ENCODE results near the gene STEAP3. TPM values are rescaled to one million over a fixed set of nuclear protein-coding genes. Genes with fewer than 3 reads are reported as not detected.

The STEAP3 gene
- total and polyA plus RNA-seq, 2 donors (not counting 1 experiment from before 2014, with no cell fraction given), result 1.1 to 1.6 TPM

- no peak overlapping the region for H3K9ac ChIP-seq (ENCODE audit: low read length)
- H4K20me1 ChIP-seq (ENCODE audit: control insufficient read depth, insufficient read depth, low read length, poor library complexity, severe bottlenecking), result no peaks in the 10 kb centered on the region
- Mint-ChIP-seq H3K9me3 (ENCODE audit: insufficient read depth) (no peaks in the 10 kb centered on the region), H3K27ac (no peak overlapping the region), H3K4me1 (peaks cover 11% of the 10 kb centered on the region), H3K27me3 (peaks cover 8% of the 10 kb centered on the region), H3K4me3 (no peak overlapping the region)
- ChIA-PET POLR2A (no interaction called here), CTCF (no interaction called here)
- 91% methylated on average over 11 of the region's 15 CpGs for WGBS (ENCODE audit: insufficient coverage)
- H3K36me3 ChIP-seq (replicated peaks in 1 of 2; ENCODE audit: control extremely low read depth in 1 of 2, control insufficient read depth in 1 of 2, extremely low read depth in 1 of 2, insufficient read depth in 2 of 2, low read length in 1 of 2), result no peaks in the 10 kb centered on the region
- TF ChIP-seq EZH2 (IDR thresholded peaks at IDR 0.05; ENCODE audit: borderline replicate concordance, insufficient read depth, low read depth, low read length, poor library complexity, severe bottlenecking), result no peak
- no peak for TF ChIP-seq CTCF (IDR thresholded peaks at IDR 0.05)
- no peak overlapping the region for H3K4me2 ChIP-seq (replicated peaks; ENCODE audit: low read depth, low read length, poor library complexity, severe bottlenecking)
- intact Hi-C loops (cut with micrococcal nuclease), result no loop called here
- no peak overlapping the region for H3K4me3 ChIP-seq (ENCODE audit: control extremely low read depth in 1 of 5, extremely low read depth in 1 of 5, insufficient read depth in 1 of 5, low read depth in 2 of 5, low read length in 4 of 5)
- no peak for ATAC-seq (ENCODE audit: low read depth)
- peaks cover 0 to 5% (median 0%) of the 10 kb centered on the region in 3 donors for H3K9me3 ChIP-seq (ENCODE audit: control extremely low read depth in 1 of 3, control insufficient read depth in 2 of 3, insufficient read depth in 1 of 3, low read length in 2 of 3)
- no peak overlapping the region for H3K27ac ChIP-seq (ENCODE audit: low read length in 2 of 2)
- no peaks in the 10 kb centered on the region for H3K79me2 ChIP-seq (ENCODE audit: control insufficient read depth, insufficient read depth, low read length)
- H3K27me3 ChIP-seq (replicated peaks in 1 of 4; ENCODE audit: control extremely low read depth in 1 of 4, control insufficient read depth in 3 of 4, insufficient read depth in 4 of 4, low read length in 3 of 4), result peaks cover 0 to 2% (median 0%) of the 10 kb centered on the region in 4 experiments
- no peaks in the 10 kb centered on the region for H3K4me1 ChIP-seq (ENCODE audit: control insufficient read depth in 2 of 2, insufficient read depth in 2 of 2, low read length in 2 of 2)
- no peak overlapping the region for H2AFZ ChIP-seq (ENCODE audit: insufficient read depth, low read depth, low read length, poor library complexity, severe bottlenecking)
- no peak for DNase-seq
Measured at GRCh38 chr2:119240311-119241204, 16.9 kb downstream of the STEAP3 start.

GRCh38 chr2:119241205-119241532, 17.5 kb downstream of the STEAP3 start:
- Mint-ChIP-seq H3K4me1 (peaks cover 11% of the 10 kb centered on the region), H3K9me3 (ENCODE audit: insufficient read depth) (no peaks in the 10 kb centered on the region), H3K27ac (no peak overlapping the region), H3K4me3 (no peak overlapping the region), H3K27me3 (peaks cover 8% of the 10 kb centered on the region)
- 92% methylated on average over 5 of the region's 5 CpGs for WGBS (ENCODE audit: insufficient coverage)
- Histone ChIP-seq H3K27me3 (replicated peaks in 1 of 4; ENCODE audit: control extremely low read depth in 1 of 4, control insufficient read depth in 3 of 4, insufficient read depth in 4 of 4, low read length in 3 of 4) (peaks cover 0 to 2% (median 0%) of the 10 kb centered on the region in 4 experiments), H3K4me2 (replicated peaks; ENCODE audit: low read depth, low read length, poor library complexity, severe bottlenecking) (no peak overlapping the region), H3K9me3 (ENCODE audit: control extremely low read depth in 1 of 3, control insufficient read depth in 2 of 3, insufficient read depth in 1 of 3, low read length in 2 of 3) (peaks cover 0 to 8% (median 0%) of the 10 kb centered on the region in 3 donors), H3K4me1 (ENCODE audit: control insufficient read depth in 2 of 2, insufficient read depth in 2 of 2, low read length in 2 of 2) (no peaks in the 10 kb centered on the region), H4K20me1 (ENCODE audit: control insufficient read depth, insufficient read depth, low read length, poor library complexity, severe bottlenecking) (no peaks in the 10 kb centered on the region), H3K4me3 (ENCODE audit: control extremely low read depth in 1 of 5, extremely low read depth in 1 of 5, insufficient read depth in 1 of 5, low read depth in 2 of 5, low read length in 4 of 5) (no peak overlapping the region), H3K27ac (ENCODE audit: low read length in 2 of 2) (no peak overlapping the region), H3K36me3 (replicated peaks in 1 of 2; ENCODE audit: control extremely low read depth in 1 of 2, control insufficient read depth in 1 of 2, extremely low read depth in 1 of 2, insufficient read depth in 2 of 2, low read length in 1 of 2) (no peaks in the 10 kb centered on the region), H3K9ac (ENCODE audit: low read length) (no peak overlapping the region), H3K79me2 (ENCODE audit: control insufficient read depth, insufficient read depth, low read length) (no peaks in the 10 kb centered on the region), H2AFZ (ENCODE audit: insufficient read depth, low read depth, low read length, poor library complexity, severe bottlenecking) (no peak overlapping the region)
- ChIA-PET CTCF (no interaction called here), POLR2A (no interaction called here)
- DNase-seq, result no peak
- TF ChIP-seq EZH2 (IDR thresholded peaks at IDR 0.05; ENCODE audit: borderline replicate concordance, insufficient read depth, low read depth, low read length, poor library complexity, severe bottlenecking) (no peak), CTCF (IDR thresholded peaks at IDR 0.05) (no peak)
- intact Hi-C loops (cut with micrococcal nuclease), result no loop called here
- ATAC-seq (ENCODE audit: low read depth), result no peak

Data from B cell (primary cell).